Aorta (tissue), 5 donors: ENCODE results near the gene ADGRF5. TPM values are rescaled to one million over a fixed set of nuclear protein-coding genes. Genes with fewer than 3 reads are reported as not detected.

Experiments used
- ATAC-seq: fragments of 200-7000 bp; cut with Tn5 transposase; one replicate; pipeline ENCODE4 v1.9.1; 2022; ENCODE audit warnings: moderate library complexity; ENCODE audit not compliant: low FRiP score
- DNase-seq, 2 donors: peaks; one replicate each; pipeline ENCODE4 v3.0.0-alpha.2; 2020
- H3K27ac ChIP-seq, 2 donors: one replicate each; pipeline ENCODE4 v1.5.1; 2013; ENCODE audit warnings: low read length in 2 of 2, mild to moderate bottlenecking in 2 of 2, moderate library complexity in 2 of 2, control low read depth in 1 of 2, inconsistent platforms in 1 of 2, low read depth in 1 of 2
- H3K27me3 ChIP-seq, 2 donors: one replicate each; pipeline ENCODE4 v1.6.1; 2013; ENCODE audit warnings: control low read depth in 1 of 2, low read length in 1 of 2, mild to moderate bottlenecking in 1 of 2, moderate library complexity in 1 of 2; ENCODE audit not compliant: insufficient read depth in 2 of 2, control insufficient read depth in 1 of 2
- H3K36me3 ChIP-seq, 2 donors: one replicate each; pipeline ENCODE4 v1.6.1; 2013; ENCODE audit warnings: control low read depth in 1 of 2, low read length in 1 of 2, mild to moderate bottlenecking in 1 of 2; ENCODE audit not compliant: insufficient read depth in 2 of 2, control insufficient read depth in 1 of 2
- H3K4me1 ChIP-seq, 2 donors: one replicate each; pipeline ENCODE4 v1.6.1; 2013; ENCODE audit warnings: low read length in 2 of 2, control low read depth in 1 of 2, mild to moderate bottlenecking in 1 of 2, moderate library complexity in 1 of 2; ENCODE audit not compliant: insufficient read depth in 2 of 2, control insufficient read depth in 1 of 2
- H3K4me3 ChIP-seq, 2 donors: one replicate each; pipeline ENCODE4 v1.5.1; 2013; ENCODE audit warnings: low read length in 2 of 2, control low read depth in 1 of 2, mild to moderate bottlenecking in 1 of 2
- H3K9me3 ChIP-seq: one replicate; pipeline ENCODE4 v1.6.1; 2013; ENCODE audit warnings: mild to moderate bottlenecking, low read length; ENCODE audit not compliant: control insufficient read depth
- WGBS, 2 donors: extraction: QIAGEN DNeasy Blood & Tissue Kit; methylation state at CpG; one replicate each; pipeline ENCODE4 v1.1.7; 2013; 5-methylcytosine and 5-hydroxymethylcytosine counted together
- intact Hi-C, 2 donors: fragments of 100-400 bp; cut with DNase I; formaldehyde crosslinking; loops; one replicate each; pipeline versions ENCODE4 v1.14.2 to v1.15.0; 2022
- polyA plus RNA-seq, 2 donors: library from polyadenylated mRNA; stranded (reverse); fragments of 200-250 nt; gene quantifications; one replicate each; pipeline ENCODE4 v1.2.3, GENCODE V29; 2013
- total RNA-seq, 2 donors: library from RNA; stranded (reverse); fragmentation: NEBNext Ultra II Directional; extraction: Animal tissue kit (Norgen Biotek cat#: 25700); gene quantifications; one replicate each; pipeline ENCODE4 v1.2.1, GENCODE V29; 2021
- donor health status: healthy with polysubstance abuse.
- donor health status: Bipolar disorder and iron deficiency.
- donor health status: DM: no; HTN: no; CAD: no.
- donor health status: DM: no; HTN: no; CAD: no.
- donor health status: DM: yes; HTN: yes; CAD: no.

The ADGRF5 gene
- total and polyA plus RNA-seq, 4 donors, result 0.50 to 34.6 (median 16.3) TPM

DNA sequence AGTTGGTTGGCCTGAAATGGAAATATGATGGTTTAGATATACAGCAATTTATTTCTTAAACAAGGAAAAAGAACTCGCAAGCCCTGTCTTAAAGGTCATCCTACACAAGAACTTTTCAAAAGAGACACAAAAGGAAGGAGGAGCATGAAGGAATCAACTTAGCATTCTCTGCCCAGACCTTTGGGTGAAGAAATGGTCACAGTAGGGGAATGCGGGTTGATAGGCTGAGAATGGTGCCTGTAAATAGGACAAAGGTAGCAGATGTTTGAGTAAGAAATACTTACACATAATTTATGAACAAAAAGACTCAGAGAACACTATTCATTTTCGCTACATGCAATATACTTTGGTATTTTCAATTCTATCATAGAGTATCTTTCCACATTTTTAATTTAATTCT is 15.0 kb downstream of the ADGRF5 start:
- intact Hi-C loops, result no loop called here
- WGBS, 2 donors, result 95 to 96% methylated on average over 3 of the region's 3 CpGs
- DNase-seq (no peak), ATAC-seq (no peak)
- H3K27me3 ChIP-seq, result no peaks in the 10 kb centered on the region
- no peaks in the 10 kb centered on the region for H3K36me3 ChIP-seq
- H3K4me3 ChIP-seq, result no peak overlapping the region
- H3K4me1 ChIP-seq, result no peaks in the 10 kb centered on the region
- H3K27ac ChIP-seq, result no peak overlapping the region
- H3K9me3 ChIP-seq, result no peaks in the 10 kb centered on the region

DNA sequence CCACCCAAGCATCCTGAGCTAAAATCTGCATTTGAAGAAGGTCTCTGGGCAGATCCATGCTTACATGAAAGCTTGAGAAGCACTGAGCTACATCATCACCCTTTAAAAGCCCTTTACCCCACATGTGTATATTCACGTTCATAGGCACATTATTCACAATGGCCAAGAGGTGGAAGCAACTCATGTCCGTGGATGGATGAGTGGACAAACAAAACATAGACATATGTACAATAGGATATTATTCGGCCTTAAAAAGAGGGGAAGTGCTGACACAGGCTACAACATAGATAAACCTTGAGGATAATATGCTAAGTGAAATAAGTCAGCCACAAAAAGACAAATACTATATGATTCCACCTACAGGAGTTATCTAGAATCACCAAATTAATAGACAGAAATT is 17.6 kb downstream of the ADGRF5 start:
- H3K9me3 ChIP-seq, result no peaks in the 10 kb centered on the region
- 91 to 92% methylated on average over 3 of the region's 3 CpGs for WGBS, 2 donors
- H3K36me3 ChIP-seq, result no peaks in the 10 kb centered on the region
- H3K4me3 ChIP-seq, result no peak overlapping the region
- DNase-seq (no peak), ATAC-seq (no peak)
- H3K4me1 ChIP-seq, result no peaks in the 10 kb centered on the region
- H3K27me3 ChIP-seq, result no peaks in the 10 kb centered on the region
- H3K27ac ChIP-seq, result no peak overlapping the region
- intact Hi-C loops, result no loop called here

DNA sequence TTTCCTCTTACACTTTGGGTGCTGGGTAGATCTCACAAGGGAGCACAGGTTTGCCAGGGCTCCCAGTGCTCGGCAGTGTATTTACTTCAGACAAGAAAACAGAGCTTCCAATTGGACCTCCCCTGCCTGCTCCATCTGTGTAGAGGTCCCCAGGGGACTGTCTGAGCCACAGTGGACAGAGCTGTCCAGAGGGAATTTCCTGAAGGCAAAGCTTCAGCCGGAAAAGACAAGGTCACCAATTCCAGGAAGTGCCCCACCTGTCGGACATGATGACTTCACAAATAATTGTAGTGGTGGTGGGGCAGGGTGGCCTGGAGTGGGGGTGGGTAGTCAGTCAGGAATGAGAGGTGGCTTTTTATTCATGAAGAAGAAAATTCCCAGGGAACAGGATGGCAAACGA is 18.6 kb downstream of the ADGRF5 start:
- H3K4me1 ChIP-seq, result no peaks in the 10 kb centered on the region
- no peaks in the 10 kb centered on the region for H3K27me3 ChIP-seq
- H3K4me3 ChIP-seq, result no peak overlapping the region
- intact Hi-C loops, result no loop called here
- ATAC-seq, result no peak
- no peaks in the 10 kb centered on the region for H3K36me3 ChIP-seq
- H3K27ac ChIP-seq, result no peak overlapping the region
- no peaks in the 10 kb centered on the region for H3K9me3 ChIP-seq
- DNase-seq, result no peak
- 40 to 55% methylated on average over 4 of the region's 4 CpGs for WGBS, 2 donors

DNA sequence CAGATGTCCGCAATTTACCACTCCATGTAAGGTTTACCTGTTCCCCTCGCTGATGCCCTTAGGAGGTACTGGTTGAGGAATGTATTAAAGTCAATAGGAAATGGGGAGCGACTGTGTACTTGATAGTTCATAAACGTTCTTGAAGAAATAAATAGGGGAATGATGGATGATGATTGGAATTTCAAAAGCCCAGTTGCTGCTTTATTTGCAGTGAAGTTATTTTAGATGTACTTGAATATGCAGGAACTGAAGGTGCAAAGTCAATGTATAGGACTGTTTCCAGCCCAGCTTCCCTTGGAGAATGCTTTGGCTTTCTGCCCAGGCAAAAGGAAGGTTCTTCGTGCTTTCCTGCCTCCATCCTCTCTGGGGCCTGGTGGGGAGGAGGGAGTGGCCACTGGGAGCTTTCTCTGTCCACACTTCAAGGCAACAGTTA is 19.8 kb downstream of the ADGRF5 start:
- Histone ChIP-seq H3K9me3 (no peaks in the 10 kb centered on the region), H3K27ac (no peak overlapping the region), H3K36me3 (no peaks in the 10 kb centered on the region), H3K4me3 (no peak overlapping the region), H3K27me3 (no peaks in the 10 kb centered on the region), H3K4me1 (no peaks in the 10 kb centered on the region)
- 35% methylated on average over 5 of the region's 5 CpGs for WGBS, 2 donors
- ATAC-seq (no peak), DNase-seq (no peak)
- intact Hi-C loops, result no loop called here

DNA sequence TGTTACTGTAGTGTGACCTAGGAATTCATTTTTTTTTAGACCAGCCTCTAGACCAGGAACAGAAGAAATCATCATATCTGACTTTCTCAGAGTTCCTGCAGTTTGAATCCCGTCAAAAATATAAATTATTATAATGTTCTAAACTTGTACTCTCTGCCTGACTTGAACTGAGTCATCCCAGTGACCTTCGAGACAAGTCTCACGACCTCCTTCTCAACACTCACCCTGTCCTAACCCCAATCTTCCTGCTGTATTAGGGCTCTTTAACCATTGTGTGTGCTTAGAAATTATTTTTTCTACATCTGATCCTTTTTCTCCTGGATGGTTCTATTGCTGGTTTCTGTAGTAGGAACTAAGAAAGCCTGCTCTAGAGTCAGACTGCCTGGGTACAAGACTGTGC is 21.5 kb downstream of the ADGRF5 start:
- Histone ChIP-seq H3K27me3 (no peaks in the 10 kb centered on the region), H3K27ac (no peak overlapping the region), H3K9me3 (no peaks in the 10 kb centered on the region), H3K4me3 (no peak overlapping the region), H3K36me3 (no peaks in the 10 kb centered on the region), H3K4me1 (no peaks in the 10 kb centered on the region)
- WGBS, 2 donors, result 59 to 71% methylated on average over 3 of the region's 3 CpGs
- ATAC-seq (no peak), DNase-seq (no peak)
- intact Hi-C loops, result no loop called here

DNA sequence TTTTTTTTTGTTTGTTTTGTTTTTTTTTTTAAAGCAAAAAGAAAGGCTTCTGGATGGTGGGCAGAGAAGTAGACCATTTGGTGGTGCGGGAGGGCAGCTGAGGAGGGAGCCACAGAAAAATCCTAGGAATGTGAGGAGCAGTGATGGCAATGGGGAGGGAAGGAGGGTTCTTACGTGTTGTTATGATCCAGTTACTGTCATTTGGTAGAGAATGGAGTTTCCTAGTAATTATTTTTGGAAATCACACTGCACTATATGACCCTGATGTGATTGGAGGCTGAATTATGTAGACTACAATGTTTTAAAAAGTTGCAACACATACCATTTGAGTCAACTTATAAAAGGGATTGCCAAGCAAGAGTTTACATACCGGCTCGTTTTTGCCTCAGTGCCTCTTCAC is 22.1 kb downstream of the ADGRF5 start:
- Histone ChIP-seq H3K36me3 (no peaks in the 10 kb centered on the region), H3K9me3 (no peaks in the 10 kb centered on the region), H3K4me3 (no peak overlapping the region), H3K27me3 (no peaks in the 10 kb centered on the region), H3K4me1 (no peaks in the 10 kb centered on the region), H3K27ac (no peak overlapping the region)
- no peak for DNase-seq
- WGBS, 2 donors, result 75 to 79% methylated on average over 4 of the region's 4 CpGs
- ATAC-seq, result no peak
- intact Hi-C loops, result no loop called here

DNA sequence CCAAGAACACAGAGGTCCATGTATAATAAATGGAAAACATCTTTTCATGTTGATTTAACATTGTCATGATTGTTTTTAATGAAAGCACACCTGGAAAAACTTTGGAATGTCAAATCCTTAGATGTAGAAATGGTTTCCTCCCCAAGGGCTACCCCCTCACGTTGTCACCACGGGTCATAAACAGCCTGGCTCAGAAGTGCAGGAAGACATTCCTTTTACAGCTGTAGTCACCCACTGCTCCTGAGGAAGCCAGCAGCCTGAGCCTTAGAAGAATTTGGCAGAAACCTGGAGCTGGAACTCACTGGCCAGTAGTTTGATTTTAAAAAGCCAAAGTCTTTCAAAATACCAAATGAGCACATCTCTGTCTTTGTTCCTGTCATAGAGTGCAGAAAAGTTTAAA is 23.7 kb downstream of the ADGRF5 start:
- Histone ChIP-seq H3K9me3 (no peaks in the 10 kb centered on the region), H3K4me3 (no peak overlapping the region), H3K27me3 (no peaks in the 10 kb centered on the region), H3K4me1 (no peaks in the 10 kb centered on the region), H3K36me3 (no peaks in the 10 kb centered on the region), H3K27ac (no peak overlapping the region)
- ATAC-seq (peak; percentile 37), DNase-seq (no peak)
- intact Hi-C loops, result no loop called here
- 11 to 23% methylated on average over 2 of the region's 2 CpGs for WGBS, 2 donors

DNA sequence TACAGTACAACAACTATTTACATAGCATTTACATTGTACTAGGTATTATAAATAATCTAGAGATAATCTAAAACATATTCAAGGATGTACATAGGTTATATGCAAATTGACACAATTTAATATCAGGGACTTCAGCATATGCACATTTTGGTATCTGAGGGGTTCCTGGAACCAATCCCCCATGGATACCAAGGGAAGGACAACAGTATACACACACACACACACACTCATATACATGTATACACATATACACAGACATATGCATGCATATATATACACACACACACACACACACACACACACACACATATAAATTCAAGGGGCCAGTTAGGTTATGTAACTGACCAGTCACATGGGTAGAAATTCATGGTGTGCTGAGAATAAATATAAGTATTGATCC is 24.9 kb downstream of the ADGRF5 start:
- no peak overlapping the region for H3K27ac ChIP-seq
- no peaks in the 10 kb centered on the region for H3K27me3 ChIP-seq
- no peak for DNase-seq
- intact Hi-C loops, result no loop called here
- no peaks in the 10 kb centered on the region for H3K4me1 ChIP-seq
- H3K9me3 ChIP-seq, result no peaks in the 10 kb centered on the region
- H3K4me3 ChIP-seq, result no peak overlapping the region
- ATAC-seq, result no peak
- no peaks in the 10 kb centered on the region for H3K36me3 ChIP-seq

DNA sequence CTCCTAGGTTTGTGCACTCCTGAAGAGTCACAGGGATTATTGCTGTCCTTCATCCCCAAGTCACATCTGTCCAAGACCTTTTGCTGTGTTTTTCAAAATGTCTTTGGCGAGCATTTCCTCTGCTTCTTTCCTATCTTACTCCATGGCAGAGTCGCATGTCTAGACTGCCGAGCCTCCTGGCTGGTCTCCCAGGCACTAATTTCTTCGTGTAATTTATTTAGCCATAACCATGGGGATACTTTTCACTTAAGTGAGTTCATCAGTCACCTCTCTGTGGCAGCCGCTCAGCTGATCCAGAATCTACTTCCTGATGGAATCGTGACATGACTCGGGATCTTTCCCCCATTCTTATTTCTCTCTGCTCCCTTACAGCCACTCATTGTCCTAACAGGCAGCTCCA is 25.8 kb downstream of the ADGRF5 start:
- Histone ChIP-seq H3K36me3 (no peaks in the 10 kb centered on the region), H3K4me1 (no peaks in the 10 kb centered on the region), H3K9me3 (no peaks in the 10 kb centered on the region), H3K4me3 (no peak overlapping the region), H3K27ac (no peak overlapping the region), H3K27me3 (no peaks in the 10 kb centered on the region)
- WGBS, 2 donors, result 8 to 11% methylated on average over 7 of the region's 7 CpGs
- no peak for ATAC-seq
- intact Hi-C loops, result no loop called here
- DNase-seq, result peak in 1 of 2 donors; percentile 51
